ENCODE results near the gene REEP2. TPM values are rescaled to one million over a fixed set of nuclear protein-coding genes. Genes with fewer than 3 reads are reported as not detected.

Gene REEP2
- total and polyA plus RNA-seq, 2 experiments from 2014 or later: 20.5 to 29.8 TPM

DNA sequence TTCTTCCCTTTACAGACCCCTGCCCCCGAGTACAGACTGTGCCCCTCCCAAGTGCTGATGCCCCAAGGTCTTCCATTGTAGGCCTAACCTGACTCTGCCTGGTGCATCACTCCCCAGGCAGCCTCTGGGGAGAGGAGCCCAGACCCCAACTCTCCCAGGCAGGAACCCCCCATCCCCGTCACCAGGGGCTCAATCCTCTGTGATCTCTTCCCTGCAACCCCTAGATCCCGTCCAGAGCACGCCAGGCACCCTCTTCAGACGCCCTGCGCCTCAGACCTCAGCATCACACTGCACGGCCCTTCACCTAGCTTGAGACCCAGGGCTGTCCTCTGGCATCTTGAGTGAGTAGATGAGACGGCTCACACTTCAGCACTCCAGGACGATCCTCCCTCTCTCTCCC, 20.0 kb downstream of the REEP2 start:
- ATAC-seq (no peak), DNase-seq (ENCODE audit: low spot score) (no peak)
- Histone ChIP-seq H3K36me3 (ENCODE audit: insufficient read depth) (no peaks in the 10 kb centered on the region), H4K20me1 (replicated peaks; ENCODE audit: insufficient read depth) (no peaks in the 10 kb centered on the region), H3K79me2 (replicated peaks; ENCODE audit: insufficient read depth) (no peaks in the 10 kb centered on the region), H3K27me3 (ENCODE audit: insufficient read depth) (no peaks in the 10 kb centered on the region), H3K4me3 (no peak overlapping the region), H3K27ac (ENCODE audit: low read depth) (no peak overlapping the region), H2AFZ (no peak overlapping the region), H3K4me2 (no peak overlapping the region), H3K4me1 (ENCODE audit: insufficient read depth) (peaks cover 5% of the 10 kb centered on the region; the same call in 1 of the 2 replicates), H3K9me2 (ENCODE audit: insufficient read depth) (no peaks in the 10 kb centered on the region), H3F3A (replicated peaks; ENCODE audit: low read depth) (no peaks in the 10 kb centered on the region; the same call in 1 of the 2 replicates)
- no peak overlapping the region for H3K27ac Mint-ChIP-seq
- no peaks in the 10 kb centered on the region for H3K36me3 Mint-ChIP-seq (ENCODE audit: low read depth)
- no peaks in the 10 kb centered on the region; the same call in 2 of the 3 replicates for H3K9me3 Mint-ChIP-seq
- peaks cover 13% of the 10 kb centered on the region for H3K27me3 Mint-ChIP-seq (ENCODE audit: insufficient read depth, low read depth, poor library complexity)
- peaks cover 34% of the 10 kb centered on the region for H3K4me1 Mint-ChIP-seq
- no peak overlapping the region for H3K4me3 Mint-ChIP-seq
- TF ChIP-seq, protein P1, sequence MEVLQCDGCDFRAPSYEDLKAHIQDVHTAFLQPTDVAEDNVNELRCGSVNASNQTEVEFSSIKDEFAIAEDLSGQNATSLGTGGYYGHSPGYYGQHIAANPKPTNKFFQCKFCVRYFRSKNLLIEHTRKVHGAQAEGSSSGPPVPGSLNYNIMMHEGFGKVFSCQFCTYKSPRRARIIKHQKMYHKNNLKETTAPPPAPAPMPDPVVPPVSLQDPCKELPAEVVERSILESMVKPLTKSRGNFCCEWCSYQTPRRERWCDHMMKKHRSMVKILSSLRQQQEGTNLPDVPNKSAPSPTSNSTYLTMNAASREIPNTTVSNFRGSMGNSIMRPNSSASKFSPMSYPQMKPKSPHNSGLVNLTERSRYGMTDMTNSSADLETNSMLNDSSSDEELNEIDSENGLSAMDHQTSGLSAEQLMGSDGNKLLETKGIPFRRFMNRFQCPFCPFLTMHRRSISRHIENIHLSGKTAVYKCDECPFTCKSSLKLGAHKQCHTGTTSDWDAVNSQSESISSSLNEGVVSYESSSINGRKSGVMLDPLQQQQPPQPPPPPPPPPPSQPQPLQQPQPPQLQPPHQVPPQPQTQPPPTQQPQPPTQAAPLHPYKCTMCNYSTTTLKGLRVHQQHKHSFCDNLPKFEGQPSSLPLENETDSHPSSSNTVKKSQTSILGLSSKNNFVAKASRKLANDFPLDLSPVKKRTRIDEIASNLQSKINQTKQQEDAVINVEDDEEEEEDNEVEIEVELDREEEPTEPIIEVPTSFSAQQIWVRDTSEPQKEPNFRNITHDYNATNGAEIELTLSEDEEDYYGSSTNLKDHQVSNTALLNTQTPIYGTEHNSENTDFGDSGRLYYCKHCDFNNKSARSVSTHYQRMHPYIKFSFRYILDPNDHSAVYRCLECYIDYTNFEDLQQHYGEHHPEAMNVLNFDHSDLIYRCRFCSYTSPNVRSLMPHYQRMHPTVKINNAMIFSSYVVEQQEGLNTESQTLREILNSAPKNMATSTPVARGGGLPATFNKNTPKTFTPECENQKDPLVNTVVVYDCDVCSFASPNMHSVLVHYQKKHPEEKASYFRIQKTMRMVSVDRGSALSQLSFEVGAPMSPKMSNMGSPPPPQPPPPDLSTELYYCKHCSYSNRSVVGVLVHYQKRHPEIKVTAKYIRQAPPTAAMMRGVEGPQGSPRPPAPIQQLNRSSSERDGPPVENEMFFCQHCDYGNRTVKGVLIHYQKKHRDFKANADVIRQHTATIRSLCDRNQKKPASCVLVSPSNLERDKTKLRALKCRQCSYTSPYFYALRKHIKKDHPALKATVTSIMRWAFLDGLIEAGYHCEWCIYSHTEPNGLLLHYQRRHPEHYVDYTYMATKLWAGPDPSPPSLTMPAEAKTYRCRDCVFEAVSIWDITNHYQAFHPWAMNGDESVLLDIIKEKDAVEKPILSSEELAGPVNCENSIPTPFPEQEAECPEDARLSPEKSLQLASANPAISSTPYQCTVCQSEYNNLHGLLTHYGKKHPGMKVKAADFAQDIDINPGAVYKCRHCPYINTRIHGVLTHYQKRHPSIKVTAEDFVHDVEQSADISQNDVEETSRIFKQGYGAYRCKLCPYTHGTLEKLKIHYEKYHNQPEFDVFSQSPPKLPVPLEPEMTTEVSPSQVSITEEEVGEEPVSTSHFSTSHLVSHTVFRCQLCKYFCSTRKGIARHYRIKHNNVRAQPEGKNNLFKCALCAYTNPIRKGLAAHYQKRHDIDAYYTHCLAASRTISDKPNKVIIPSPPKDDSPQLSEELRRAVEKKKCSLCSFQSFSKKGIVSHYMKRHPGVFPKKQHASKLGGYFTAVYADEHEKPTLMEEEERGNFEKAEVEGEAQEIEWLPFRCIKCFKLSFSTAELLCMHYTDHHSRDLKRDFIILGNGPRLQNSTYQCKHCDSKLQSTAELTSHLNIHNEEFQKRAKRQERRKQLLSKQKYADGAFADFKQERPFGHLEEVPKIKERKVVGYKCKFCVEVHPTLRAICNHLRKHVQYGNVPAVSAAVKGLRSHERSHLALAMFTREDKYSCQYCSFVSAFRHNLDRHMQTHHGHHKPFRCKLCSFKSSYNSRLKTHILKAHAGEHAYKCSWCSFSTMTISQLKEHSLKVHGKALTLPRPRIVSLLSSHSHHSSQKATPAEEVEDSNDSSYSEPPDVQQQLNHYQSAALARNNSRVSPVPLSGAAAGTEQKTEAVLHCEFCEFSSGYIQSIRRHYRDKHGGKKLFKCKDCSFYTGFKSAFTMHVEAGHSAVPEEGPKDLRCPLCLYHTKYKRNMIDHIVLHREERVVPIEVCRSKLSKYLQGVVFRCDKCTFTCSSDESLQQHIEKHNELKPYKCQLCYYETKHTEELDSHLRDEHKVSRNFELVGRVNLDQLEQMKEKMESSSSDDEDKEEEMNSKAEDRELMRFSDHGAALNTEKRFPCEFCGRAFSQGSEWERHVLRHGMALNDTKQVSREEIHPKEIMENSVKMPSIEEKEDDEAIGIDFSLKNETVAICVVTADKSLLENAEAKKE (CRISPR knock-in tag; IDR thresholded peaks at IDR 0.05): no peak
- no peak for TF ChIP-seq JUNB (IDR thresholded peaks at IDR 0.05; ENCODE audit: unreplicated experiment)
- TF ChIP-seq, protein P2, sequence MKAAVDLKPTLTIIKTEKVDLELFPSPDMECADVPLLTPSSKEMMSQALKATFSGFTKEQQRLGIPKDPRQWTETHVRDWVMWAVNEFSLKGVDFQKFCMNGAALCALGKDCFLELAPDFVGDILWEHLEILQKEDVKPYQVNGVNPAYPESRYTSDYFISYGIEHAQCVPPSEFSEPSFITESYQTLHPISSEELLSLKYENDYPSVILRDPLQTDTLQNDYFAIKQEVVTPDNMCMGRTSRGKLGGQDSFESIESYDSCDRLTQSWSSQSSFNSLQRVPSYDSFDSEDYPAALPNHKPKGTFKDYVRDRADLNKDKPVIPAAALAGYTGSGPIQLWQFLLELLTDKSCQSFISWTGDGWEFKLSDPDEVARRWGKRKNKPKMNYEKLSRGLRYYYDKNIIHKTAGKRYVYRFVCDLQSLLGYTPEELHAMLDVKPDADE (IDR thresholded peaks at IDR 0.05): no peak

DNA sequence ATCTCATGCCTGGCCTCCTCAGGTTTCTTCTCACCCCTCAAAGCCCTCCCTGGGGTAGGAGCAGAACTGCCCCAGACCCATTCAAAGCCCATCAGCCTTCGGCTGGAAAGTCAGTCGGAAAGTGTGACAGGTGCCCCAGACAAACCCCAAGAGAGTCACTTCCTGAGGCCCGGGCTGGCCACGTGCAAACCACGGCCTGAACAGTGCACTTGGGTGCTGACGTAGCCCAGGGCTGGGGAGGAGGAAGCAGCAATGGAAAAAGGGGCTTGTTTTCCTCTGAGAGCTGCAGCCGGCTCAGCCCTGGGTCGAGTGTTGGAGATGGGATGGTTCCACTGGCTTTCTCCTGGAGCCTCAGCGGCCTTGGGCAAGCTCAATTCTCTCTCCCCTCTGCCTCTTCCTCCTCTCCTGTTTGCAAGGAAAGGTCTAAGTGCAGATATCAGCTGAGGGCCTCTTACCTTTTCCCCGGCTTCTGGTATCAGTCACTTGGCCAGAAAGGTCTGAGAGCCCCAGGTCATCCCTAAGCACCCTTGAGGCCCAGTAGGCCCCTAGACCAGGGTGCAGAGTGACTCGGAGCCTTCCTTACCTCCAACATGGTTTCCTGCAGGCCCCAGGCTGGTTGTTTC, 20.6 kb downstream of the REEP2 start:
- Histone ChIP-seq H3K4me2 (no peak overlapping the region), H3K4me1 (ENCODE audit: insufficient read depth) (peaks cover 5% of the 10 kb centered on the region; the same call in 1 of the 2 replicates), H3F3A (replicated peaks; ENCODE audit: low read depth) (no peaks in the 10 kb centered on the region; the same call in 1 of the 2 replicates), H3K36me3 (ENCODE audit: insufficient read depth) (no peaks in the 10 kb centered on the region), H3K79me2 (replicated peaks; ENCODE audit: insufficient read depth) (no peaks in the 10 kb centered on the region), H3K4me3 (no peak overlapping the region), H3K27me3 (ENCODE audit: insufficient read depth) (no peaks in the 10 kb centered on the region), H3K9me2 (ENCODE audit: insufficient read depth) (no peaks in the 10 kb centered on the region), H4K20me1 (replicated peaks; ENCODE audit: insufficient read depth) (no peaks in the 10 kb centered on the region), H3K27ac (ENCODE audit: low read depth) (no peak overlapping the region), H2AFZ (no peak overlapping the region)
- Mint-ChIP-seq H3K27me3 (ENCODE audit: insufficient read depth, low read depth, poor library complexity) (peaks cover 11% of the 10 kb centered on the region), H3K27ac (no peak overlapping the region), H3K4me1 (peaks cover 34% of the 10 kb centered on the region), H3K4me3 (no peak overlapping the region), H3K9me3 (no peaks in the 10 kb centered on the region; the same call in 2 of the 3 replicates), H3K36me3 (ENCODE audit: low read depth) (no peaks in the 10 kb centered on the region)
- ATAC-seq (no peak), DNase-seq (ENCODE audit: low spot score) (no peak)
- TF ChIP-seq CREB1 (CRISPR knock-in tag; IDR thresholded peaks at IDR 0.05; ENCODE audit: low read depth): no peak
- TF ChIP-seq STAT1 (IDR thresholded peaks at IDR 0.05; ENCODE audit: unreplicated experiment): no peak
- TF ChIP-seq, protein P3, sequence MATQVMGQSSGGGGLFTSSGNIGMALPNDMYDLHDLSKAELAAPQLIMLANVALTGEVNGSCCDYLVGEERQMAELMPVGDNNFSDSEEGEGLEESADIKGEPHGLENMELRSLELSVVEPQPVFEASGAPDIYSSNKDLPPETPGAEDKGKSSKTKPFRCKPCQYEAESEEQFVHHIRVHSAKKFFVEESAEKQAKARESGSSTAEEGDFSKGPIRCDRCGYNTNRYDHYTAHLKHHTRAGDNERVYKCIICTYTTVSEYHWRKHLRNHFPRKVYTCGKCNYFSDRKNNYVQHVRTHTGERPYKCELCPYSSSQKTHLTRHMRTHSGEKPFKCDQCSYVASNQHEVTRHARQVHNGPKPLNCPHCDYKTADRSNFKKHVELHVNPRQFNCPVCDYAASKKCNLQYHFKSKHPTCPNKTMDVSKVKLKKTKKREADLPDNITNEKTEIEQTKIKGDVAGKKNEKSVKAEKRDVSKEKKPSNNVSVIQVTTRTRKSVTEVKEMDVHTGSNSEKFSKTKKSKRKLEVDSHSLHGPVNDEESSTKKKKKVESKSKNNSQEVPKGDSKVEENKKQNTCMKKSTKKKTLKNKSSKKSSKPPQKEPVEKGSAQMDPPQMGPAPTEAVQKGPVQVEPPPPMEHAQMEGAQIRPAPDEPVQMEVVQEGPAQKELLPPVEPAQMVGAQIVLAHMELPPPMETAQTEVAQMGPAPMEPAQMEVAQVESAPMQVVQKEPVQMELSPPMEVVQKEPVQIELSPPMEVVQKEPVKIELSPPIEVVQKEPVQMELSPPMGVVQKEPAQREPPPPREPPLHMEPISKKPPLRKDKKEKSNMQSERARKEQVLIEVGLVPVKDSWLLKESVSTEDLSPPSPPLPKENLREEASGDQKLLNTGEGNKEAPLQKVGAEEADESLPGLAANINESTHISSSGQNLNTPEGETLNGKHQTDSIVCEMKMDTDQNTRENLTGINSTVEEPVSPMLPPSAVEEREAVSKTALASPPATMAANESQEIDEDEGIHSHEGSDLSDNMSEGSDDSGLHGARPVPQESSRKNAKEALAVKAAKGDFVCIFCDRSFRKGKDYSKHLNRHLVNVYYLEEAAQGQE (IDR thresholded peaks at IDR 0.05; ENCODE audit: unreplicated experiment): no peak
- TF ChIP-seq ZNF331 (CRISPR knock-in tag; IDR thresholded peaks at IDR 0.05; ENCODE audit: low read depth): no peak
- TF ChIP-seq EZH2phosphoT487 (IDR thresholded peaks at IDR 0.05; ENCODE audit: unreplicated experiment): no peak
- no peak for TF ChIP-seq EZH2 (IDR thresholded peaks at IDR 0.05; ENCODE audit: low read depth, unreplicated experiment)
- no peak for TF ChIP-seq JUNB (IDR thresholded peaks at IDR 0.05; ENCODE audit: unreplicated experiment)

All from GM23338 (cell line).